VCaP (cell line): ENCODE results near the gene SLC13A3.

Experiments
- H3K27ac ChIP-seq: fragments of 450-650 bp; 2 replicates; pipeline ENCODE4 v1.5.1; 2017
- TF ChIP-seq, protein P1 (sequence below): fragments of 450-650 bp; conservative IDR thresholded peaks from 2 replicates; pipeline ENCODE4 v1.5.1; 2017; ENCODE audit warnings: mild to moderate bottlenecking, moderate library complexity

Gene SLC13A3

DNA sequence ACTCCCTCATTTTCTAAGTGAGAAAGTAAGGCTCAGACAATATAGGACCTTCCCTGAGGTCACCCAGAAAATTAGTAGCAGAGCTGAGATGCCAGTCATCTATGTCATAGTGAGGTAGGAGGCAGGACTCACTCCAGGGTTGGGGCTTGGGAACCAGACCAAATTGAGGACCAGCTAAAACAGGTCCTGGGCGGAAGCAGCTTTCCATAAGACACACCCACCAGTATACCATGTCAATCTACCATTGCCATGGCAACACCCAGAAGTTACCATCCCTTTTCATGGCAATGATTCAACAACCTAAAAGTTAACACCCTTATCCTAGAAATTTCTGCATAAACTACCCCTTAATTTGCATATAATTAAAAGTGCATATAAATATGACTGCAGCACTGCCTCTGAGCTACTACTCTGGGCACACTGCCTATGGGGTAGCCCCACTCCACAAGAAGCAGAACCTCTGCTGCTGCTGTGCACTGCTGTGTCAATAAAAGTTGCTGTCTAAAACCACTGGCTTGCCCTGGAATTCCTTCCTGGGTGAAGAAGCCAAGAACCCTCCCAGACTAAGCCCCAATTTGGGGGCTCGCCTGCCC, 70.5 kb downstream of the SLC13A3 start:
- TF ChIP-seq, protein P1, sequence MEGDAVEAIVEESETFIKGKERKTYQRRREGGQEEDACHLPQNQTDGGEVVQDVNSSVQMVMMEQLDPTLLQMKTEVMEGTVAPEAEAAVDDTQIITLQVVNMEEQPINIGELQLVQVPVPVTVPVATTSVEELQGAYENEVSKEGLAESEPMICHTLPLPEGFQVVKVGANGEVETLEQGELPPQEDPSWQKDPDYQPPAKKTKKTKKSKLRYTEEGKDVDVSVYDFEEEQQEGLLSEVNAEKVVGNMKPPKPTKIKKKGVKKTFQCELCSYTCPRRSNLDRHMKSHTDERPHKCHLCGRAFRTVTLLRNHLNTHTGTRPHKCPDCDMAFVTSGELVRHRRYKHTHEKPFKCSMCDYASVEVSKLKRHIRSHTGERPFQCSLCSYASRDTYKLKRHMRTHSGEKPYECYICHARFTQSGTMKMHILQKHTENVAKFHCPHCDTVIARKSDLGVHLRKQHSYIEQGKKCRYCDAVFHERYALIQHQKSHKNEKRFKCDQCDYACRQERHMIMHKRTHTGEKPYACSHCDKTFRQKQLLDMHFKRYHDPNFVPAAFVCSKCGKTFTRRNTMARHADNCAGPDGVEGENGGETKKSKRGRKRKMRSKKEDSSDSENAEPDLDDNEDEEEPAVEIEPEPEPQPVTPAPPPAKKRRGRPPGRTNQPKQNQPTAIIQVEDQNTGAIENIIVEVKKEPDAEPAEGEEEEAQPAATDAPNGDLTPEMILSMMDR = no peak
- H3K27ac ChIP-seq = no peak overlapping the region

DNA sequence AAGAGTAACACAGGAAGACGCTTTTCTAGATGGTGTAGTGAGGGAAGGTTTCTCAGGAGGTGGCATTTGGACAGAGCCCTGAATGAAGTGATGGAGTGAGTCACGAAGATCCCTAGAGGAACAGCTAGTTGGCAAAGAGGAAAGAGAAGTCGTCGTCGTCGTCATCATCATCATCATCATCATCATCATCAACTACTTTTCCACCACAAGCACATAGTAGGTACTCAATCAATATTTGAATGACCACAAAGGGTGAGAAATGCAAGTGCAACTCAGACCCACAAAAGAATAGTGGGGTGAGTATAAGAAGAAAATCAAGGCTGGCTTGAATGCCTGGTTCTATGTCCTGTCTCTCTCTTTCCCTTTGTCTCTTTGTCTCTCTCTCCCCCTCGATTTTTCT, 72.5 kb downstream of the SLC13A3 start:
- no peak overlapping the region for H3K27ac ChIP-seq
- TF ChIP-seq, protein P1 = no peak

- peak overlapping the region; percentile 73 for H3K27ac ChIP-seq
- TF ChIP-seq, protein P1 = no peak
Measured at GRCh38 chr20:46576774-46577395, 74.4 kb downstream of the SLC13A3 start.

DNA sequence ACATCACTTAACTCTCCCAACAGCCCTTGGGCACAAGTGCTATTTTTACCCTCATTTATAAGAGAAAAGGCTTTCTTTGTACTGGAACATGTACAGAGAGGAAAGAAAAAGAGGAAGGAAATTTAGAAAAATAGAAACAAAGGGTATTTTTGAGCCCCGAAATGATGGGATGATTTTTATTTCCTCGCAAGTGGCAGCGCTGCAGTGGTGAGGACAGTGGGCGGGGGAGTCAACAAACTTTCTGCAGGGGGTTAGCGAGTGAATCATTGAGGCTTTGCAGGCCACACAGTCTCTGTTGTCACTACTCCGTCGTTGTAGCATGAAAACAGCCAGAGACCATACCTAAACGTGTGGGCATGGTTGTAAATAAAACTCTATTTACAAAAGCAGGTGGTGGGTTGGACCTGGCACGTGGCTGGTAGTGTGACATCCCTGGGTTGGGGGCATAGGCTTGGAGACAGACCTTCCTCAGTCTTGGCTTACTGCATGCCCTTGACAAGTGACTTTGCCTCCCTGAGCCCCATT, 75.3 kb downstream of the SLC13A3 start:
- H3K27ac ChIP-seq = peak overlapping the region; percentile 73
- TF ChIP-seq, protein P1 = no peak

DNA sequence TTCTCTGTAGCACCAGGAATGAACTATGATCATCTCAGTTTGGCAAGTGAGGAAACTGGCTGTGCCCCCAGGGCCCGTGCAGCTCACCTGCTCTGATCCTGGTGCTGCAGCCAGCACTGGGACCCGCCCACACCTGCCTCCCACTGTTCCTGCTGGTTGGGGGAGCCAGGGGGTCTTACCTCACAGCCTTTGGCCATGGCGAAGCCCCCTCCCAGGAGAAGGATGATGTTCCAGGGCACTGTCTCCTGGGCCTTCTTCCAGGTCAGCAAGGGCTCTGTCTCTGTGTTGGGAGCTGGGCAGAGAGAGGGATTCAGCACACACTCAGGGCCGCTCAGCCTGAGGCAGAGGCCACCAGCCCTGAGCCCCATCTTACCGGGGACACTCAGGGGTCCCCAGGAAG, 75.9 kb downstream of the SLC13A3 start:
- peak overlapping the region; percentile 73 for H3K27ac ChIP-seq
- TF ChIP-seq, protein P1 = no peak

- H3K27ac ChIP-seq = peak overlapping the region; percentile 73; the same call in 1 of the 2 replicates
- TF ChIP-seq, protein P1 = no peak
Measured at GRCh38 chr20:46573788-46574584, 77.3 kb downstream of the SLC13A3 start.

DNA sequence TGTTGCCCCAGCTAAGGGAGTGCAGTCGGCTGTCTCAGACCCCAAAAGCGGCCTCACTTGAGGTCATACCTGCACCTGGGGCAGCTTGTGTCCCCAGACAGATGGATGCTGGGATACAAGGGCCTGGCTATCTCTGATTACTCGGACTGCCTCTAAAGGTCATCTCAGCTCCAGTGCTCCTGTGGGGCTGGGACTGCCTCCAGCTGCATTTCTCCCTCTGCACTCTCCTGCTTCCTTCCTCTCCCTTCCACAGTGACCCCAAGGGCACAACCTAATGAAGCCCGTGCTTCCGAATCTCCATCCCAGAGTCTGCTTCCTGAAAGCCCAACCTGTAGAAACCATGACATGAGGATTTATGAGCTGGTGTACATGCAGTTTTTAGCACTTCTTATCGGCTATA, 78.0 kb downstream of the SLC13A3 start:
- H3K27ac ChIP-seq = no peak overlapping the region; the same call in 1 of the 2 replicates
- TF ChIP-seq, protein P1 = no peak
